ENCODE results near the gene ARPC5L. TPM values are rescaled to one million over a fixed set of nuclear protein-coding genes. Genes with fewer than 3 reads are reported as not detected.

Gene ARPC5L
- total and polyA plus RNA-seq, 9 of the 15 experiments (the other 6 are each of a cell fraction or from before 2014, with no cell fraction given), result 25.4 to 113 (median 63.8) TPM

DNA sequence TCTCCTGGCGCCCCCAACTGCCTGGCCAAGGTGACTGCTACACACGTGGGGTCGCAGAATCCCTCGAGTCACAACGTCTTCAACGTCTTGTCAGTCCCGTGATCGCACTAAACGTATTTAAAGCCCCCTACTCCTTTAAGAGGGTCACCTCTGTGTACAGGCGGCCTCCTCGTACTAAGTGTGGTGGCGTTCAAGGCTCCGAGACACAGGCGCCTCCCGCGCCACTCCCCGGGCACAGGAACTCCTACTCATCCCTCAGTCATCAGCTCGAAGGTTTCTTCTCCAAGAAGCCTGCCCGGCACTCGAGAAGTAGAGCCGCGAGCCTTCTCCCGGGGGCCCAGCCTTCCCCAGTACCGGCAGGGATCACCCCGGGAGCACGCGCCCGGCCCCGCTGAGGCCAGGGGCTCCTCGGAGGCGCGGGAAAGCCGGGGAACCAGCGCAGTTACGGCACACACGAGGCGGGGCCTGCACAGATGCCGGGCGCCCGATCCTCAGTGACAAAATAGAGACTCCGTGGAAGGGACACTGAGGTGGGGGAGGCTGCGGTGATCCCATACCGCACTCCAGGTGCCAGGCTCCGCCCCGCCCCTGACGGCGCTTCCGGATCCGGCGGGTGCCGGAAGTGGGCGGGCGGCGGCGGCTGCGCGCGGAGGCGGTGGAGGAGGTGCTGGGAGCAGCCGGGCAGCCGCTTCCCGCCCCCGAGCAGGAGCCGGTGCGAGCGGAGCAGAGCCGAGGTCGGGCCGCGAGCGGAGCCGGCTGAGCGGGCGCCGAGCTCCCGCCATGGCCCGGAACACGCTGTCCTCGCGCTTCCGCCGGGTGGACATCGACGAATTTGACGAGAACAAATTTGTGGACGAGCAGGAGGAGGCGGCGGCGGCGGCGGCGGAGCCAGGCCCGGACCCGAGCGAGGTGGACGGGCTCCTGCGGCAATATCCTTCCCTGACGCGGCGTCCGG is 6.9 kb downstream of the ARPC5L start (continued):
- TF ChIP-seq TGIF2 (CRISPR knock-in tag; IDR thresholded peaks at IDR 0.05) (peak; percentile 13; the same call in 1 of the 2 replicates), ELF2 (CRISPR knock-in tag; IDR thresholded peaks at IDR 0.05) (peak; percentile 86), NCOA2 (IDR thresholded peaks at IDR 0.05; ENCODE audit: partially characterized antibody in 2 of 2) (no peak), MYBL2 (IDR thresholded peaks at IDR 0.05; ENCODE audit: low read depth) (no peak), MYBL2 (CRISPR knock-in tag; IDR thresholded peaks at IDR 0.05; ENCODE audit: borderline replicate concordance) (no peak), NR1H2 (CRISPR knock-in tag; IDR thresholded peaks at IDR 0.05) (no peak), MTF1 (CRISPR knock-in tag; IDR thresholded peaks at IDR 0.05; ENCODE audit: borderline replicate concordance) (no peak), ZNF197 (CRISPR knock-in tag; IDR thresholded peaks at IDR 0.05; ENCODE audit: low read depth) (no peak), ZNF3 (CRISPR knock-in tag; IDR thresholded peaks at IDR 0.05) (no peak), PRPF4 (IDR thresholded peaks at IDR 0.05; ENCODE audit: insufficient read depth, low read depth, low read length, poor library complexity, severe bottlenecking) (peak; percentile 90)
- TF ChIP-seq, protein P1, sequence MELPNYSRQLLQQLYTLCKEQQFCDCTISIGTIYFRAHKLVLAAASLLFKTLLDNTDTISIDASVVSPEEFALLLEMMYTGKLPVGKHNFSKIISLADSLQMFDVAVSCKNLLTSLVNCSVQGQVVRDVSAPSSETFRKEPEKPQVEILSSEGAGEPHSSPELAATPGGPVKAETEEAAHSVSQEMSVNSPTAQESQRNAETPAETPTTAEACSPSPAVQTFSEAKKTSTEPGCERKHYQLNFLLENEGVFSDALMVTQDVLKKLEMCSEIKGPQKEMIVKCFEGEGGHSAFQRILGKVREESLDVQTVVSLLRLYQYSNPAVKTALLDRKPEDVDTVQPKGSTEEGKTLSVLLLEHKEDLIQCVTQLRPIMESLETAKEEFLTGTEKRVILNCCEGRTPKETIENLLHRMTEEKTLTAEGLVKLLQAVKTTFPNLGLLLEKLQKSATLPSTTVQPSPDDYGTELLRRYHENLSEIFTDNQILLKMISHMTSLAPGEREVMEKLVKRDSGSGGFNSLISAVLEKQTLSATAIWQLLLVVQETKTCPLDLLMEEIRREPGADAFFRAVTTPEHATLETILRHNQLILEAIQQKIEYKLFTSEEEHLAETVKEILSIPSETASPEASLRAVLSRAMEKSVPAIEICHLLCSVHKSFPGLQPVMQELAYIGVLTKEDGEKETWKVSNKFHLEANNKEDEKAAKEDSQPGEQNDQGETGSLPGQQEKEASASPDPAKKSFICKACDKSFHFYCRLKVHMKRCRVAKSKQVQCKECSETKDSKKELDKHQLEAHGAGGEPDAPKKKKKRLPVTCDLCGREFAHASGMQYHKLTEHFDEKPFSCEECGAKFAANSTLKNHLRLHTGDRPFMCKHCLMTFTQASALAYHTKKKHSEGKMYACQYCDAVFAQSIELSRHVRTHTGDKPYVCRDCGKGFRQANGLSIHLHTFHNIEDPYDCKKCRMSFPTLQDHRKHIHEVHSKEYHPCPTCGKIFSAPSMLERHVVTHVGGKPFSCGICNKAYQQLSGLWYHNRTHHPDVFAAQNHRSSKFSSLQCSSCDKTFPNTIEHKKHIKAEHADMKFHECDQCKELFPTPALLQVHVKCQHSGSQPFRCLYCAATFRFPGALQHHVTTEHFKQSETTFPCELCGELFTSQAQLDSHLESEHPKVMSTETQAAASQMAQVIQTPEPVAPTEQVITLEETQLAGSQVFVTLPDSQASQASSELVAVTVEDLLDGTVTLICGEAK (IDR thresholded peaks at IDR 0.05), result peak; percentile 94
- TF ChIP-seq, protein P1 (CRISPR knock-in tag; IDR thresholded peaks at IDR 0.05), result no peak
- TF ChIP-seq, protein P2, sequence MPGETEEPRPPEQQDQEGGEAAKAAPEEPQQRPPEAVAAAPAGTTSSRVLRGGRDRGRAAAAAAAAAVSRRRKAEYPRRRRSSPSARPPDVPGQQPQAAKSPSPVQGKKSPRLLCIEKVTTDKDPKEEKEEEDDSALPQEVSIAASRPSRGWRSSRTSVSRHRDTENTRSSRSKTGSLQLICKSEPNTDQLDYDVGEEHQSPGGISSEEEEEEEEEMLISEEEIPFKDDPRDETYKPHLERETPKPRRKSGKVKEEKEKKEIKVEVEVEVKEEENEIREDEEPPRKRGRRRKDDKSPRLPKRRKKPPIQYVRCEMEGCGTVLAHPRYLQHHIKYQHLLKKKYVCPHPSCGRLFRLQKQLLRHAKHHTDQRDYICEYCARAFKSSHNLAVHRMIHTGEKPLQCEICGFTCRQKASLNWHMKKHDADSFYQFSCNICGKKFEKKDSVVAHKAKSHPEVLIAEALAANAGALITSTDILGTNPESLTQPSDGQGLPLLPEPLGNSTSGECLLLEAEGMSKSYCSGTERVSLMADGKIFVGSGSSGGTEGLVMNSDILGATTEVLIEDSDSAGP (CRISPR knock-in tag; IDR thresholded peaks at IDR 0.05), result peak; percentile 84
- TF ChIP-seq, protein P3, sequence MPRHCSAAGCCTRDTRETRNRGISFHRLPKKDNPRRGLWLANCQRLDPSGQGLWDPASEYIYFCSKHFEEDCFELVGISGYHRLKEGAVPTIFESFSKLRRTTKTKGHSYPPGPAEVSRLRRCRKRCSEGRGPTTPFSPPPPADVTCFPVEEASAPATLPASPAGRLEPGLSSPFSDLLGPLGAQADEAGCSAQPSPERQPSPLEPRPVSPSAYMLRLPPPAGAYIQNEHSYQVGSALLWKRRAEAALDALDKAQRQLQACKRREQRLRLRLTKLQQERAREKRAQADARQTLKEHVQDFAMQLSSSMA (CRISPR knock-in tag; IDR thresholded peaks at IDR 0.05), result peak; percentile 16; the same call in 1 of the 2 replicates
